OCI-LY7 (cell line): ENCODE results near the gene RIMKLB. TPM values are rescaled to one million over a fixed set of nuclear protein-coding genes. Genes with fewer than 3 reads are reported as not detected.

Experiments used
- BruUV-seq: library from RNA; stranded (reverse); fragments of 400-500 nt; replicated peaks from 2 replicates; lab custom pipeline; 2021; lab: Mats Ljungman, UMichigan
- CTCF ChIA-PET: fragments of 300-600 bp; sonication (Branson Sonifier 250); formaldehyde crosslinking; loops from one replicate; lab custom pipeline; 2022; ENCODE audit warnings: antibody characterized with exemption; ENCODE audit not compliant: unreplicated experiment; lab: Charles Lee
- POLR2A ChIA-PET: fragments of 300-600 bp; sonication (Branson Sonifier 250); formaldehyde crosslinking; loops from one replicate; lab custom pipeline; 2022; ENCODE audit warnings: antibody characterized with exemption; lab: Charles Lee
- DNase-seq: peaks from one replicate; pipeline ENCODE4 v3.0.0-alpha.2; 2015; ENCODE audit warnings: low spot score
- H2AFZ ChIP-seq: fragments of 200-600 bp; sonication (generic), shearing (Covaris generic); 2 replicates; pipeline ENCODE4 v1.6.1; 2014; ENCODE audit warnings: mild to moderate bottlenecking, antibody characterized with exemption, low read length, moderate library complexity
- H3K27ac ChIP-seq: fragments of 200-600 bp; sonication (generic); 2 replicates; pipeline ENCODE4 v1.5.1; 2014; ENCODE audit warnings: mixed run types, low read depth, mild to moderate bottlenecking, moderate library complexity, low read length, inconsistent platforms; ENCODE audit not compliant: poor library complexity, severe bottlenecking
- H3K36me3 ChIP-seq: fragments of 200-600 bp; sonication (generic); 2 replicates; pipeline ENCODE4 v1.6.1; 2014; ENCODE audit warnings: mild to moderate bottlenecking, antibody characterized with exemption, low read length, moderate library complexity, mixed read lengths; ENCODE audit not compliant: insufficient read depth
- H3K4me1 ChIP-seq: fragments of 200-600 bp; sonication (generic); 2 replicates; pipeline ENCODE4 v1.5.1; 2014; ENCODE audit warnings: mild to moderate bottlenecking, low read length; ENCODE audit not compliant: insufficient read depth, poor library complexity, severe bottlenecking
- H3K4me2 ChIP-seq: fragments of 200-600 bp; sonication (generic); 2 replicates; pipeline ENCODE4 v1.6.1; 2014; ENCODE audit warnings: mild to moderate bottlenecking, low read length
- H3K4me3 ChIP-seq: fragments of 200-600 bp; sonication (generic); 2 replicates; pipeline ENCODE4 v1.5.1; 2014; ENCODE audit warnings: mild to moderate bottlenecking, low read depth, low read length; ENCODE audit not compliant: poor library complexity, severe bottlenecking
- H3K79me2 ChIP-seq: fragments of 200-600 bp; sonication (generic); 2 replicates; pipeline ENCODE4 v1.6.1; 2016; ENCODE audit warnings: low read depth, mild to moderate bottlenecking, low read length, moderate library complexity, mixed read lengths; ENCODE audit not compliant: insufficient read depth
- H3K9me2 ChIP-seq: fragments of 200-600 bp; sonication (generic); 2 replicates; pipeline ENCODE4 v1.6.1; 2016; ENCODE audit warnings: mild to moderate bottlenecking, low read length, mixed read lengths; ENCODE audit not compliant: insufficient read depth
- H3K9me3 ChIP-seq: fragments of 200-600 bp; sonication (generic); 2 replicates; pipeline ENCODE4 v1.6.1; 2014; ENCODE audit warnings: mild to moderate bottlenecking, mixed run types, low read length, mixed read lengths
- H4K20me1 ChIP-seq: fragments of 200-600 bp; sonication (generic); 2 replicates; pipeline ENCODE4 v1.6.1; 2014; ENCODE audit warnings: mild to moderate bottlenecking, antibody characterized with exemption, low read length, moderate library complexity, mixed read lengths; ENCODE audit not compliant: insufficient read depth
- CTCF ChIP-seq: fragments of 200-600 bp; sonication (generic); conservative IDR thresholded peaks from 2 replicates; pipeline ENCODE4 v1.5.1; 2014; ENCODE audit warnings: mild to moderate bottlenecking, antibody characterized with exemption, low read length, moderate library complexity, mixed read lengths
- EZH2phosphoT487 ChIP-seq: fragments of 200-600 bp; sonication (generic); IDR thresholded peaks from 2 replicates; pipeline ENCODE4 v1.6.1; 2018; ENCODE audit warnings: low read depth, borderline replicate concordance, mild to moderate bottlenecking, mixed run types, antibody characterized with exemption, low read length, moderate library complexity, mixed read lengths
- intact Hi-C: fragments of 100-400 bp; cut with micrococcal nuclease; formaldehyde crosslinking; loops from one replicate; pipeline ENCODE4 v1.10.0; 2022; ENCODE audit not compliant: unreplicated experiment
- total RNA-seq, 2 experiments: library from RNA; depleted of rRNA in 1 of 2; stranded (reverse); fragments of >200 nt in 1 of 2; shearing (Covaris generic) in 1 of 2; gene quantifications; 2 replicates each; pipeline ENCODE4 v1.2.3, GENCODE V29; 2014 to 2022

RIMKLB gene
- total RNA-seq, 2 experiments from 2014 or later = 84.6 to 109 TPM

DNA sequence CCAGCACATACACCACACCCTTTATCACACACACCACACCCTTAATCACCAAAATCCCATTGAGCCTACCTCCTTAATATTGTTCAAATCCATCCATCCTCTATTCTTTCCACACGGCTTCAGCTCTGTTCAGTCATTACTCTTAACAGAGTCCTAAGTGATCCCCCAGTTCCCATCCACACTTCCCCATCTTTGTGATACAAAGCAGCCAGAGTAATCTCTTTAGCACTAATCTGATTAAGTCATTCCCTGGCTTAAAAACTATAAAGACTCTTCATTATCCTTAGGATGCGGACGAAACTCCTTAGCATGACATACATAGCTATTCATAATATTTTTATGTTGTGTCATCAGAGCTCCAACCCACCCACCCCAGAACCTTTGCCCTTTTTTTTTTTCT, 20.4 kb upstream of the RIMKLB start:
- intact Hi-C loops = no loop called here
- no peak overlapping the region for H3K27ac ChIP-seq
- no peak overlapping the region for H2AFZ ChIP-seq
- H3K36me3 ChIP-seq = no peaks in the 10 kb centered on the region
- POLR2A ChIA-PET = interaction anchor here (0.7 to 1.9 kb wide), 10 partner anchors 9 to 272 kb away, joined by 3 to 5 read pairs (median 4); partner anchors contain the start of gene M6PR
- no peaks in the 10 kb centered on the region for H3K79me2 ChIP-seq
- H4K20me1 ChIP-seq = no peaks in the 10 kb centered on the region
- no peaks in the 10 kb centered on the region for H3K9me2 ChIP-seq
- H3K9me3 ChIP-seq = no peaks in the 10 kb centered on the region
- CTCF ChIA-PET = interaction anchor here (0.8 to 1.2 kb wide), 3 partner anchors 18 to 183 kb away, joined by 3 read pairs; no protein-coding TSS in a partner anchor
- TF ChIP-seq CTCF (no peak), EZH2phosphoT487 (no peak)
- no peak overlapping the region for H3K4me2 ChIP-seq
- H3K4me1 ChIP-seq = peaks cover 22% of the 10 kb centered on the region
- BruUV-seq = no TSS peak
- H3K4me3 ChIP-seq = no peak overlapping the region
- no peak for DNase-seq

GRCh38 chr12:8678661-8679111, 19.1 kb upstream of the RIMKLB start:
- Histone ChIP-seq H3K27ac (no peak overlapping the region), H3K9me3 (no peaks in the 10 kb centered on the region), H4K20me1 (no peaks in the 10 kb centered on the region), H3K4me3 (no peak overlapping the region), H3K9me2 (no peaks in the 10 kb centered on the region), H3K4me1 (peaks cover 22% of the 10 kb centered on the region), H3K36me3 (no peaks in the 10 kb centered on the region), H2AFZ (no peak overlapping the region), H3K79me2 (no peaks in the 10 kb centered on the region), H3K4me2 (no peak overlapping the region)
- no TSS peak for BruUV-seq
- no peak for TF ChIP-seq EZH2phosphoT487
- TF ChIP-seq CTCF = no peak
- CTCF ChIA-PET = interaction anchor here (1.0 kb wide), 1 partner anchor 17 kb away, joined by 3 read pairs; no protein-coding TSS in a partner anchor
- intact Hi-C loops = no loop called here
- POLR2A ChIA-PET = interaction anchor here (0.8 to 1.0 kb wide), 3 partner anchors 14 to 212 kb away, joined by 3 read pairs; no protein-coding TSS in a partner anchor
- DNase-seq = no peak

DNA sequence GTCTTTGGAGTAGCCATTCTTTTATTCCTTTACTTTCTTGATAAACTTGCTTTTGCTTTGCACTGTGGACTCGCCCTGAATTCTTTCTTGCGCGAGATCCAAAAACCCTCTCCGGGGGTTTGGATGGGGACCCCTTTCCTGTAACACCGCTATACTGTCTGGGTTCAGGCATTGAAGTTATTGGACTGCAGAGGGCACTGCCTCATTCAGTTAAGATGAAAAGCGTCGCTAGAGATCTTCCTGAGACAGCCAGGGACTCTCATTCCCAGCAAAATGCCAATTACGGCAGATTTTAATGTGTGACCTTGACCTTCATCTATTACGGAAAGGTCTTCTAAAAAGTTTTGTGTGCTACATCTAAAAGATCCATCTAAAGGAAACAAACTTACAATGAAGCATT, 17.3 kb upstream of the RIMKLB start:
- H2AFZ ChIP-seq = no peak overlapping the region
- no peak for TF ChIP-seq EZH2phosphoT487
- TF ChIP-seq CTCF = peak; percentile 63
- POLR2A ChIA-PET = interaction anchor here (0.6 kb wide), 1 partner anchor 167 kb away, joined by 3 read pairs; no protein-coding TSS in a partner anchor

More for the DNA sequence above, 17.3 kb upstream of the RIMKLB start:
- Histone ChIP-seq H3K4me3 (no peak overlapping the region), H3K36me3 (no peaks in the 10 kb centered on the region), H3K9me2 (no peaks in the 10 kb centered on the region), H3K79me2 (no peaks in the 10 kb centered on the region), H3K4me2 (no peak overlapping the region), H4K20me1 (no peaks in the 10 kb centered on the region), H3K27ac (no peak overlapping the region), H3K4me1 (peaks cover 22% of the 10 kb centered on the region), H3K9me3 (no peaks in the 10 kb centered on the region)
- DNase-seq = no peak
- CTCF ChIA-PET = interaction anchor here (1.3 to 1.4 kb wide), 2 partner anchors 36 to 52 kb away, joined by 3 to 4 read pairs; no protein-coding TSS in a partner anchor
- no TSS peak for BruUV-seq
- intact Hi-C loops = loop anchor here (2.0 to 5.0 kb wide), 2 partner anchors 76 to 138 kb away; partner anchors contain the start of gene CLEC4E
